ENCODE results near the gene SOX14.

SOX14 gene

DNA sequence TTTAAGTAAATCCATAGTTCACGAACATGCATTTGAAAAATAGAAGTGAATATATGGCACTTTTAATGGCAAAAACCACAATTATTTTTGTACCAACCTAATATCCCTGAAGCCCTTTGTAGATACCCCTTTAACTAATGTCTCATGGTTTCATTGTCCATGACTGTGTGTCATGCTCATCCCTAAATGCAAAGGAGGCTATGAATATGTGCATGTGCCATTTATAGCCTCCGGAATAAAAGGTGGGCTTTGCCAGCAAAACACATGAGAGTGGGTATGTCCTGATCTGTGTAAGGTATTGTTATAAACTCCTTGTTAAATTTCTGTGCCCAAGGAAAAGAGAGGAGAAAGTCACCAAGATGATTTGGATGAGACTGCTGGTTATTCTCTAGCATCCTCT, 20.5 kb upstream of the SOX14 start:
- no peak overlapping the region for H3K27ac ChIP-seq (ENCODE audit: extremely low read depth, low read depth, low read length)
- ChIA-PET CTCF (no interaction called here), POLR2A (no interaction called here)
- H3K4me1 ChIP-seq (ENCODE audit: control insufficient read depth, insufficient read depth, low read length): no peaks in the 10 kb centered on the region
- TF ChIP-seq ZNF837 (tag by site-specific recombination; IDR thresholded peaks at IDR 0.05): no peak
- TF ChIP-seq ZNF791 (tag by site-specific recombination; IDR thresholded peaks at IDR 0.05): no peak
- TF ChIP-seq ZNF423 (tag by site-specific recombination; IDR thresholded peaks at IDR 0.05): no peak
- TF ChIP-seq SALL2 (tag by site-specific recombination; IDR thresholded peaks at IDR 0.05; ENCODE audit: borderline replicate concordance): no peak
- TF ChIP-seq ZNF658 (tag by site-specific recombination; IDR thresholded peaks at IDR 0.05): no peak
- TF ChIP-seq, protein P1, sequence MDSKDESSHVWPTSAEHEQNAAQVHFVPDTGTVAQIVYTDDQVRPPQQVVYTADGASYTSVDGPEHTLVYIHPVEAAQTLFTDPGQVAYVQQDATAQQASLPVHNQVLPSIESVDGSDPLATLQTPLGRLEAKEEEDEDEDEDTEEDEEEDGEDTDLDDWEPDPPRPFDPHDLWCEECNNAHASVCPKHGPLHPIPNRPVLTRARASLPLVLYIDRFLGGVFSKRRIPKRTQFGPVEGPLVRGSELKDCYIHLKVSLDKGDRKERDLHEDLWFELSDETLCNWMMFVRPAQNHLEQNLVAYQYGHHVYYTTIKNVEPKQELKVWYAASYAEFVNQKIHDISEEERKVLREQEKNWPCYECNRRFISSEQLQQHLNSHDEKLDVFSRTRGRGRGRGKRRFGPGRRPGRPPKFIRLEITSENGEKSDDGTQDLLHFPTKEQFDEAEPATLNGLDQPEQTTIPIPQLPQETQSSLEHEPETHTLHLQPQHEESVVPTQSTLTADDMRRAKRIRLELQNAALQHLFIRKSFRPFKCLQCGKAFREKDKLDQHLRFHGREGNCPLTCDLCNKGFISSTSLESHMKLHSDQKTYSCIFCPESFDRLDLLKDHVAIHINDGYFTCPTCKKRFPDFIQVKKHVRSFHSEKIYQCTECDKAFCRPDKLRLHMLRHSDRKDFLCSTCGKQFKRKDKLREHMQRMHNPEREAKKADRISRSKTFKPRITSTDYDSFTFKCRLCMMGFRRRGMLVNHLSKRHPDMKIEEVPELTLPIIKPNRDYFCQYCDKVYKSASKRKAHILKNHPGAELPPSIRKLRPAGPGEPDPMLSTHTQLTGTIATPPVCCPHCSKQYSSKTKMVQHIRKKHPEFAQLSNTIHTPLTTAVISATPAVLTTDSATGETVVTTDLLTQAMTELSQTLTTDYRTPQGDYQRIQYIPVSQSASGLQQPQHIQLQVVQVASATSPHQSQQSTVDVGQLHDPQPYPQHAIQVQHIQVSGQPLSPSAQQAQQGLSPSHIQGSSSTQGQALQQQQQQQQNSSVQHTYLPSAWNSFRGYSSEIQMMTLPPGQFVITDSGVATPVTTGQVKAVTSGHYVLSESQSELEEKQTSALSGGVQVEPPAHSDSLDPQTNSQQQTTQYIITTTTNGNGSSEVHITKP (tag by site-specific recombination; IDR thresholded peaks at IDR 0.05): no peak
- TF ChIP-seq ZNF292 (tag by site-specific recombination; IDR thresholded peaks at IDR 0.05; ENCODE audit: borderline replicate concordance, low read depth): no peak
- no peak for TF ChIP-seq KLF7 (tag by site-specific recombination; IDR thresholded peaks at IDR 0.05; ENCODE audit: borderline replicate concordance)
- no peak for TF ChIP-seq ZNF548 (tag by site-specific recombination; IDR thresholded peaks at IDR 0.05)
- H3K36me3 ChIP-seq (ENCODE audit: control insufficient read depth in 2 of 2, insufficient read depth in 1 of 2, low read length in 2 of 2): no peaks in the 10 kb centered on the region
- H3K4me3 ChIP-seq (ENCODE audit: low read depth, low read length): no peak overlapping the region
- no peaks in the 10 kb centered on the region for H3K9me3 ChIP-seq (ENCODE audit: control insufficient read depth, insufficient read depth, low read depth, low read length)

DNA sequence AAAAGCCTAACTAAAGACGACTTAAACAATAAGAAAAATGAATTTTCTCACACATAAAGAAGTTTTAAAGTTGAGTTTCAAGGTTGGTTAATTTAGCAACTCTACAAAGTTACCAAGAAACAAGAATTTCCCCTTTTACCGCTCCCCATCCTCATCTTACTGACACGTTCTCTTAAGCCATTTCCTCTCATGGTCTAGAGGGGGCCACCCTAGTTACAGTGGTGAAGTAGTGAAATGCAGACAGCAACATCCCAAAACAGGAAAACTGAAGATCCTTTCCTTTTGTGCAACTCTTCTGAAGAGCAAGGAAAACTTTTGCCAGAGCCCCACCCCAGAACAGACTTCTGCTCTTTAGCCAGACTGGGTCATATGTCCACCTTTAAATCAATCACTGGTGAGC, 17.3 kb upstream of the SOX14 start:
- Histone ChIP-seq H3K36me3 (ENCODE audit: control insufficient read depth in 2 of 2, insufficient read depth in 1 of 2, low read length in 2 of 2) (no peaks in the 10 kb centered on the region), H3K27ac (ENCODE audit: extremely low read depth, low read depth, low read length) (no peak overlapping the region), H3K9me3 (ENCODE audit: control insufficient read depth, insufficient read depth, low read depth, low read length) (no peaks in the 10 kb centered on the region), H3K4me1 (ENCODE audit: control insufficient read depth, insufficient read depth, low read length) (no peaks in the 10 kb centered on the region), H3K4me3 (ENCODE audit: low read depth, low read length) (no peak overlapping the region)
- ChIA-PET POLR2A (no interaction called here), CTCF (interaction anchor here (0.6 kb wide), 1 partner anchor 1227 kb away, joined by 3 read pairs; no protein-coding TSS in a partner anchor)
- no peak for TF ChIP-seq ZNF548 (tag by site-specific recombination; IDR thresholded peaks at IDR 0.05)
- TF ChIP-seq ZNF280D (tag by site-specific recombination; IDR thresholded peaks at IDR 0.05): no peak
- no peak for TF ChIP-seq KLF8 (tag by site-specific recombination; IDR thresholded peaks at IDR 0.05)
- no peak for TF ChIP-seq ZNF76 (tag by site-specific recombination; IDR thresholded peaks at IDR 0.05; ENCODE audit: borderline replicate concordance, low read depth)

- H3K36me3 ChIP-seq (ENCODE audit: control insufficient read depth in 2 of 2, insufficient read depth in 1 of 2, low read length in 2 of 2): no peaks in the 10 kb centered on the region
- H3K9me3 ChIP-seq (ENCODE audit: control insufficient read depth, insufficient read depth, low read depth, low read length): no peaks in the 10 kb centered on the region
- no peak overlapping the region for H3K27ac ChIP-seq (ENCODE audit: extremely low read depth, low read depth, low read length)
- CTCF ChIA-PET: no interaction called here
- H3K4me1 ChIP-seq (ENCODE audit: control insufficient read depth, insufficient read depth, low read length): no peaks in the 10 kb centered on the region
- POLR2A ChIA-PET: no interaction called here
- no peak overlapping the region for H3K4me3 ChIP-seq (ENCODE audit: low read depth, low read length)
- TF ChIP-seq TRIM28 (IDR thresholded peaks at IDR 0.05; ENCODE audit: borderline replicate concordance, low read length) (no peak), YY2 (tag by site-specific recombination; IDR thresholded peaks at IDR 0.05) (no peak), PRDM6 (tag by site-specific recombination; IDR thresholded peaks at IDR 0.05) (no peak), ZNF548 (tag by site-specific recombination; IDR thresholded peaks at IDR 0.05) (no peak), ZNF221 (tag by site-specific recombination; IDR thresholded peaks at IDR 0.05; ENCODE audit: borderline replicate concordance) (no peak), GLI2 (tag by site-specific recombination; IDR thresholded peaks at IDR 0.05; ENCODE audit: borderline replicate concordance, low read depth) (no peak), HOXD13 (CRISPR knock-in tag; IDR thresholded peaks at IDR 0.05; ENCODE audit: borderline replicate concordance) (no peak), SALL2 (tag by site-specific recombination; IDR thresholded peaks at IDR 0.05; ENCODE audit: borderline replicate concordance) (no peak)
- TF ChIP-seq, protein P2, sequence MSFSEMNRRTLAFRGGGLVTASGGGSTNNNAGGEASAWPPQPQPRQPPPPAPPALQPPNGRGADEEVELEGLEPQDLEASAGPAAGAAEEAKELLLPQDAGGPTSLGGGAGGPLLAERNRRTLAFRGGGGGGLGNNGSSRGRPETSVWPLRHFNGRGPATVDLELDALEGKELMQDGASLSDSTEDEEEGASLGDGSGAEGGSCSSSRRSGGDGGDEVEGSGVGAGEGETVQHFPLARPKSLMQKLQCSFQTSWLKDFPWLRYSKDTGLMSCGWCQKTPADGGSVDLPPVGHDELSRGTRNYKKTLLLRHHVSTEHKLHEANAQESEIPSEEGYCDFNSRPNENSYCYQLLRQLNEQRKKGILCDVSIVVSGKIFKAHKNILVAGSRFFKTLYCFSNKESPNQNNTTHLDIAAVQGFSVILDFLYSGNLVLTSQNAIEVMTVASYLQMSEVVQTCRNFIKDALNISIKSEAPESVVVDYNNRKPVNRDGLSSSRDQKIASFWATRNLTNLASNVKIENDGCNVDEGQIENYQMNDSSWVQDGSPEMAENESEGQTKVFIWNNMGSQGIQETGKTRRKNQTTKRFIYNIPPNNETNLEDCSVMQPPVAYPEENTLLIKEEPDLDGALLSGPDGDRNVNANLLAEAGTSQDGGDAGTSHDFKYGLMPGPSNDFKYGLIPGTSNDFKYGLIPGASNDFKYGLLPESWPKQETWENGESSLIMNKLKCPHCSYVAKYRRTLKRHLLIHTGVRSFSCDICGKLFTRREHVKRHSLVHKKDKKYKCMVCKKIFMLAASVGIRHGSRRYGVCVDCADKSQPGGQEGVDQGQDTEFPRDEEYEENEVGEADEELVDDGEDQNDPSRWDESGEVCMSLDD (tag by site-specific recombination; IDR thresholded peaks at IDR 0.05): no peak
These were observed 4.6 kb upstream of the SOX14 start for GRCh38 chr3:137759505-137759904.

All from HEK293 (cell line).